H9 (cell line): ENCODE measurements around the gene PPP1R16B. TPM values are rescaled to one million over a fixed set of nuclear protein-coding genes. Genes with fewer than 3 reads are reported as not detected.

Source experiments
- DNase-seq: peaks from one replicate; pipeline ENCODE4 v3.0.0-alpha.2; 2017
- H2AFZ ChIP-seq: one replicate; pipeline ENCODE4 v1.6.1; 2013; ENCODE audit warnings: mild to moderate bottlenecking, low read length, control low read depth, moderate library complexity
- H2AK5ac ChIP-seq: 2 replicates; pipeline ENCODE4 v1.6.1; 2013; ENCODE audit warnings: low read length, control low read depth, mixed read lengths; ENCODE audit not compliant: insufficient read length
- H2BK120ac ChIP-seq: one replicate; pipeline ENCODE4 v1.6.1; 2013; ENCODE audit warnings: low read depth, mild to moderate bottlenecking, low read length, control low read depth, inconsistent platforms; ENCODE audit not compliant: poor library complexity, severe bottlenecking
- H2BK12ac ChIP-seq: 2 replicates; pipeline ENCODE4 v1.6.1; 2013; ENCODE audit warnings: low read length, control low read depth, mixed read lengths, low read depth; ENCODE audit not compliant: insufficient read length
- H2BK15ac ChIP-seq: 2 replicates; pipeline ENCODE4 v1.6.1; 2013; ENCODE audit warnings: low read depth, low read length, control low read depth
- H2BK20ac ChIP-seq: one replicate; pipeline ENCODE4 v1.6.1; 2013; ENCODE audit warnings: low read depth, mild to moderate bottlenecking, low read length, control low read depth, inconsistent platforms; ENCODE audit not compliant: poor library complexity, severe bottlenecking
- H2BK5ac ChIP-seq: 2 replicates; pipeline ENCODE4 v1.6.1; 2013; ENCODE audit warnings: low read length, control low read depth, mixed read lengths; ENCODE audit not compliant: insufficient read length
- H3K14ac ChIP-seq: 2 replicates; pipeline ENCODE4 v1.6.1; 2013; ENCODE audit warnings: low read length, control low read depth; ENCODE audit not compliant: insufficient read depth
- H3K18ac ChIP-seq: 2 replicates; pipeline ENCODE4 v1.6.1; 2013; ENCODE audit warnings: low read depth, mild to moderate bottlenecking, mixed read lengths, low read length, control low read depth; ENCODE audit not compliant: insufficient read length
- H3K23ac ChIP-seq: 2 replicates; pipeline ENCODE4 v1.6.1; 2013; ENCODE audit warnings: low read length, control low read depth, mixed read lengths, low read depth; ENCODE audit not compliant: insufficient read length
- H3K23me2 ChIP-seq: 2 replicates; pipeline ENCODE4 v1.6.1; 2013; ENCODE audit warnings: low read depth, mild to moderate bottlenecking, mixed read lengths, low read length, control low read depth; ENCODE audit not compliant: insufficient read length, poor library complexity, severe bottlenecking
- H3K27ac ChIP-seq: 2 replicates; pipeline ENCODE4 v1.5.1; 2013; ENCODE audit warnings: low read length, control low read depth, mixed read lengths, low read depth; ENCODE audit not compliant: insufficient read length
- H3K27me3 ChIP-seq: 2 replicates; pipeline ENCODE4 v1.6.1; 2013; ENCODE audit warnings: low read length, control low read depth, inconsistent platforms; ENCODE audit not compliant: insufficient read depth
- H3K4ac ChIP-seq: 2 replicates; pipeline ENCODE4 v1.6.1; 2013; ENCODE audit warnings: low read depth, mild to moderate bottlenecking, control low read depth, inconsistent platforms, low read length, moderate library complexity
- H3K4me1 ChIP-seq: 2 replicates; pipeline ENCODE4 v1.6.1; 2013; ENCODE audit warnings: low read length, control low read depth, inconsistent platforms; ENCODE audit not compliant: insufficient read depth
- H3K4me2 ChIP-seq: 2 replicates; pipeline ENCODE4 v1.6.1; 2013; ENCODE audit warnings: low read length, control low read depth, mixed read lengths; ENCODE audit not compliant: insufficient read length, insufficient read depth
- H3K56ac ChIP-seq: 2 replicates; pipeline ENCODE4 v1.6.1; 2013; ENCODE audit warnings: low read depth, mild to moderate bottlenecking, mixed read lengths, low read length, control low read depth; ENCODE audit not compliant: insufficient read length
- H3K79me1 ChIP-seq: 2 replicates; pipeline ENCODE4 v1.6.1; 2013; ENCODE audit warnings: low read depth, mild to moderate bottlenecking, moderate library complexity, low read length, control low read depth, inconsistent platforms; ENCODE audit not compliant: insufficient read depth, poor library complexity, severe bottlenecking
- H3K79me2 ChIP-seq: 2 replicates; pipeline ENCODE4 v1.6.1; 2013; ENCODE audit warnings: low read length, control low read depth, inconsistent platforms; ENCODE audit not compliant: insufficient read depth
- H3K9ac ChIP-seq: 2 replicates; pipeline ENCODE4 v1.6.1; 2013; ENCODE audit warnings: low read length, control low read depth, mixed read lengths; ENCODE audit not compliant: insufficient read length; ENCODE audit errors: extremely low read depth
- H3K9me3 ChIP-seq: one replicate; pipeline ENCODE4 v1.6.1; 2013; ENCODE audit warnings: low read depth, low read length, inconsistent platforms; ENCODE audit not compliant: control insufficient read depth
- H3T11ph ChIP-seq: one replicate; pipeline ENCODE4 v1.6.1; 2013; ENCODE audit warnings: mild to moderate bottlenecking, low read length, control low read depth, inconsistent platforms
- H4K20me1 ChIP-seq: one replicate; pipeline ENCODE4 v1.6.1; 2013; ENCODE audit not compliant: control insufficient read depth, insufficient read length, insufficient read depth
- H4K5ac ChIP-seq: 2 replicates; pipeline ENCODE4 v1.6.1; 2013; ENCODE audit warnings: low read depth, mild to moderate bottlenecking, mixed read lengths, low read length, control low read depth; ENCODE audit not compliant: insufficient read length
- H4K8ac ChIP-seq: replicated peaks from 2 replicates; pipeline ENCODE4 v1.6.1; 2013; ENCODE audit warnings: low read length, control low read depth, mixed read lengths, low read depth; ENCODE audit not compliant: insufficient read length
- H4K91ac ChIP-seq: 2 replicates; pipeline ENCODE4 v1.6.1; 2013; ENCODE audit warnings: low read depth, mild to moderate bottlenecking, moderate library complexity, mixed read lengths, low read length, control low read depth; ENCODE audit not compliant: insufficient read length
- H3K27ac Mint-ChIP-seq, 3 experiments: 2 replicates in 2 of 3; 3 replicates in 1 of 3; pipeline ENCODE4 v1.8.0; 2020 to 2021; ENCODE audit warnings: mixed read lengths in 3 of 3, mild to moderate bottlenecking in 1 of 3, moderate library complexity in 1 of 3
- H3K27me3 Mint-ChIP-seq: 2 replicates; pipeline ENCODE4 v1.8.0; 2021; ENCODE audit warnings: low read depth, mild to moderate bottlenecking, moderate library complexity, mixed read lengths
- H3K36me3 Mint-ChIP-seq, 3 experiments: 2 replicates in 2 of 3; 3 replicates in 1 of 3; pipeline ENCODE4 v1.8.0; 2020 to 2021; ENCODE audit warnings: low read depth in 3 of 3, mixed read lengths in 3 of 3; ENCODE audit not compliant: insufficient read depth in 1 of 3
- H3K4me1 Mint-ChIP-seq, 2 experiments: 2 replicates each; pipeline ENCODE4 v1.8.0; 2020; ENCODE audit warnings: mixed read lengths in 2 of 2
- H3K4me3 Mint-ChIP-seq, 2 experiments: 2 replicates in 1 of 2; 3 replicates in 1 of 2; pipeline ENCODE4 v1.8.0; 2020 to 2021; ENCODE audit warnings: mild to moderate bottlenecking in 2 of 2, mixed read lengths in 2 of 2, moderate library complexity in 1 of 2
- H3K9me3 Mint-ChIP-seq, 2 experiments: 2 replicates in 1 of 2; 3 replicates in 1 of 2; pipeline ENCODE4 v1.8.0; 2020; ENCODE audit warnings: mild to moderate bottlenecking in 2 of 2, mixed read lengths in 2 of 2, moderate library complexity in 1 of 2
- WGBS: extraction: QIAGEN DNeasy Blood & Tissue Kit; methylation state at CpG from one replicate; pipeline ENCODE4 v1.1.7; 2013; ENCODE audit warnings: missing lambda C conversion rate, low lambda C conversion rate, mixed read lengths; ENCODE audit not compliant: insufficient read length; ENCODE audit errors: extremely low coverage; 5-methylcytosine and 5-hydroxymethylcytosine counted together
- total RNA-seq: library from RNA; stranded (reverse); gene quantifications from 2 replicates; pipeline ENCODE4 v1.2.1, GENCODE V29; 2021
- TF ChIP-seq, protein P1 (sequence below): fragments of 200-600 bp; sonication (generic); conservative IDR thresholded peaks from 3 replicates; pipeline ENCODE4 v1.8.0; 2021; ENCODE audit warnings: antibody characterized with exemption, mild to moderate bottlenecking

Gene PPP1R16B
- total RNA-seq, 1 experiment from 2014 or later = 8.2 TPM

DNA sequence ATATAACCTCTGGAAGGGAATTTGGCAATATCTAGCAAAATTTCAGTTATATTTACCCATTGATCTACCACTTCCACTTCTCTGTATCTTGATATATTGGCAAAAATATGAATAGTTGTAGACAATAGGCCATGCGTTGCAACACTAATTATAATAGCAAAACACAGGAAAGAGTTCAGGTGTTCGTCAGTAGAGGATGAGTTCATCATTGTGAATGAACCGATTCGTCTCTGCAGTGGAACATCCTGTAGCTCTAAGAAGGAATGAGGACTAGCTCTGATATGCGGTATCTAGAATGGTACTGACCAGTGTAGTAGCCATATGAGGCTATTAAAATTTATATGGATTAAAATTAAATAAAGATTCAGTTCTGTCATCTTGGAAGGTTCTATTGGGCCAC lies 129.0 kb downstream of the PPP1R16B start:
- no peaks in the 10 kb centered on the region for H3K9me3 Mint-ChIP-seq
- Histone ChIP-seq H2BK15ac (no peak overlapping the region), H3K23me2 (no peaks in the 10 kb centered on the region), H4K20me1 (no peaks in the 10 kb centered on the region), H2BK12ac (no peak overlapping the region), H2BK20ac (no peak overlapping the region), H3K4me1 (peaks cover 3% of the 10 kb centered on the region; the same call in 1 of the 2 replicates), H3K9me3 (no peaks in the 10 kb centered on the region), H4K8ac (no peak overlapping the region), H3K27ac (no peak overlapping the region), H3K79me1 (peaks cover 10% of the 10 kb centered on the region), H3T11ph (no peak overlapping the region), H2AK5ac (no peak overlapping the region), H2AFZ (no peak overlapping the region), H2BK5ac (no peak overlapping the region), H3K4me2 (no peak overlapping the region), H3K18ac (no peak overlapping the region), H3K23ac (no peak overlapping the region), H3K4ac (no peak overlapping the region), H3K79me2 (peaks cover 62% of the 10 kb centered on the region; the same call in 1 of the 2 replicates), H3K14ac (no peak overlapping the region), H3K27me3 (no peaks in the 10 kb centered on the region), H3K56ac (no peak overlapping the region), H4K5ac (no peak overlapping the region), H4K91ac (no peak overlapping the region), H3K9ac (no peak overlapping the region), H2BK120ac (no peak overlapping the region)
- TF ChIP-seq, protein P1, sequence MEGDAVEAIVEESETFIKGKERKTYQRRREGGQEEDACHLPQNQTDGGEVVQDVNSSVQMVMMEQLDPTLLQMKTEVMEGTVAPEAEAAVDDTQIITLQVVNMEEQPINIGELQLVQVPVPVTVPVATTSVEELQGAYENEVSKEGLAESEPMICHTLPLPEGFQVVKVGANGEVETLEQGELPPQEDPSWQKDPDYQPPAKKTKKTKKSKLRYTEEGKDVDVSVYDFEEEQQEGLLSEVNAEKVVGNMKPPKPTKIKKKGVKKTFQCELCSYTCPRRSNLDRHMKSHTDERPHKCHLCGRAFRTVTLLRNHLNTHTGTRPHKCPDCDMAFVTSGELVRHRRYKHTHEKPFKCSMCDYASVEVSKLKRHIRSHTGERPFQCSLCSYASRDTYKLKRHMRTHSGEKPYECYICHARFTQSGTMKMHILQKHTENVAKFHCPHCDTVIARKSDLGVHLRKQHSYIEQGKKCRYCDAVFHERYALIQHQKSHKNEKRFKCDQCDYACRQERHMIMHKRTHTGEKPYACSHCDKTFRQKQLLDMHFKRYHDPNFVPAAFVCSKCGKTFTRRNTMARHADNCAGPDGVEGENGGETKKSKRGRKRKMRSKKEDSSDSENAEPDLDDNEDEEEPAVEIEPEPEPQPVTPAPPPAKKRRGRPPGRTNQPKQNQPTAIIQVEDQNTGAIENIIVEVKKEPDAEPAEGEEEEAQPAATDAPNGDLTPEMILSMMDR = no peak
- no peak for DNase-seq
- H3K27ac Mint-ChIP-seq = no peak overlapping the region
- H3K4me1 Mint-ChIP-seq = peaks cover 38 to 41% of the 10 kb centered on the region in 2 experiments
- no peak overlapping the region for H3K4me3 Mint-ChIP-seq
- peaks cover 21 to 41% (median 35%) of the 10 kb centered on the region in 3 experiments; a peak in 6 of 7 replicates for H3K36me3 Mint-ChIP-seq
- H3K27me3 Mint-ChIP-seq = no peaks in the 10 kb centered on the region
- WGBS = no CpG with 5 or more reads among the region's 5 CpGs
